NCI-H510A treated with DMSO at 0.1 percent for 48 hours (cell line): Measurements from ENCODE around the gene CYP26B1.
"Not testable (repeated sequence)": the region's sequence is repeated elsewhere in the genome, so short reads cannot be mapped to it uniquely, and the experiment has no call there.

Experiments
- DNase-seq: peaks from one replicate; lab custom pipeline; 2025; lab: John Stamatoyannopoulos, UW

CYP26B1 gene

DNA sequence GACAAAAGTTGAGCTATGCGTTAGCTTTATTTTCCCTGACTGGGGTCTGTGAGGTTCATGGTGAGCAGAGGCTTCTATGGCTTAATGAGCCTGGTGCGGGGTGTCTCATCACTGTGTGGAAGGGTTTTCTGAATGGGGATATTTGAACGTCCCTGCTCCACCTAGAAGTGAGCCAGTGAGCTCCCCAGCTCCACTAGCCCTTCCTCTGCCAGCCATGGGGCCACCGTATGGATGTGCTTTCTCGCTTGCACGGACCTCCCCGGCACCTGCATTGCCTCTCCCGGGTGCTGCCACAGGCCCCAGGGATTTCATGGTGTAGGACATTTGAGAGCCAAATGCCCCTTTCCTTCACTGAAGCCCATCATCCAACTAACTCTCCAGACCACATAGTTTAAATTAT, 37.8 kb downstream of the CYP26B1 start:
- DNase-seq = no peak

DNA sequence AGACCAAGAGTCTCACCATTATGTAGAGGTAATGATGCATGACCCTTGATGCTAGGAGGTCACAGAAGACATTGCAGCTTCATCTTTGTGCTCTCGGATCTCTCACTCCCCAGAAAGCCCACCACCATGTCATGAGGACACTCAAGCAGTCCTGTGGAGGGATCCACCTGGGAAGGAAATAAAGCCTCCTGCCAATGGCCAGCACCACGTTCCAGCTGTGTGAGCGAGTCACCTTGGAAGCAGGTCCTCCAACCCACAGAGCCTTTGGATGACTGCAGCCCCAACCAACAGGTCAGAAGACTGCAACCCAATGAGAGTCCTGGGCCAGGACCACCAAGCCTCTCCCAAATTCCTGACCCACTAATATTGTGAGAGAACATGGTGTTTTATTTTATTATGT, 38.4 kb downstream of the CYP26B1 start:
- no peak for DNase-seq

- no peak for DNase-seq
Observed at GRCh38 chr2:72108121-72108520, 39.5 kb downstream of the CYP26B1 start.

DNA sequence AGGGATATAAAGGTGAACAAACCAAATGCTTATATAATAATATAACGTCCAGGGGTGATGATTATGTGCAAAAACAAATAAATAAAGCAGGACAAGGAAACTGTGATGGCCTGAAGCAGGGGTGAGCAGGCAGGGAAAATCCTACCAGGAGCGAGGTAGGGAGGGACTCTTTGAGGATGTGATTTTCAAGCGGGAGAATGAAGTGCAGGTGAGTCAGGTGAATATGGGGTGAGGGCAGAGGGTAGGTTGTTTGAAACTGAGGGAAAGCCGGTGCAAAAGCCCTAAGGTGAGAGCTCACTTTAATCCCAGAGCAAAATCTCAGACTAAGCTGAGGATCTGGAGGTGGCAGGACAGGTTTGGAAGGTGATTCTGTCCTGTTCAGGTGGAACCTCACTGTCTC, 40.7 kb downstream of the CYP26B1 start:
- no peak for DNase-seq

- DNase-seq = no peak
Observed at GRCh38 chr2:72104821-72105588, 42.7 kb downstream of the CYP26B1 start.

DNA sequence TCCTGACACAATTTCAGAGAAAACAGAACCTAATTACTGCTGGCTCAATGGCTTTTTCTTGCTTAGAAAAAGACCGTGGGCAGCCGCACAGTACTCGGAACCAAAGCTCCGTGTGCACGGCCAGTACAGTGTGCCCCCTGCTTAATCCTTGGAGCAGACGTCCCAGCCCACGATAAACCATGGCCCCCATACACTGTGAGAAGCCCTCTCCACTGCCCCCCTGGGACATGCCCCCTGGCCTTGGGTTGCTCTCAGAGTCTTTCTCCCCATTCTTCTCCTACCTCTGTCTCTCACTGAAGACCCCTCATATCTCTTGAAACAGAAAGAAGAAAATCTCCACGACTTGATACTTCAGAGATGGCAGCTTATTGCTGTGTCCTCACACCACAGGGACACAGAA, 44.0 kb downstream of the CYP26B1 start:
- no peak for DNase-seq

- DNase-seq = no peak
Observed at GRCh38 chr2:72103161-72103560, 44.5 kb downstream of the CYP26B1 start.

DNA sequence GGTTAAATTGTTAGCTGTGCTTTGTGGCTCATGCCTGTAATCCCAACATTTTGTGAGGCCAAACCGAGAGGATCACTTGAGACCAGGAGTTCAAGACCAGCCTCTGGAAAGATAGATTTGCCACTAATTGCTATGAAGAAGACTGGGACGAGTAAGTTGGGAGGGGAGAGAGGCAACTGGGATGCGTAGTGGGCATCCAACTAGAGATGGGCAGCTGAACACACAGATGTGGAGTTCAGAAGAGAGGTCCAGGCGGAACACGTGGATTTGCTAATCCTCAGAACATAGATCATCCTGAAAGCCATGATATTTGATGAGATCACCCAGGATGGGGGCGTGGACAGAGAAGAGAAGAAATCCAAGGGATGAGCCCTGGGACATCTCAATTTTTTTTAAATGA, 48.7 kb downstream of the CYP26B1 start:
- DNase-seq = no peak

DNA sequence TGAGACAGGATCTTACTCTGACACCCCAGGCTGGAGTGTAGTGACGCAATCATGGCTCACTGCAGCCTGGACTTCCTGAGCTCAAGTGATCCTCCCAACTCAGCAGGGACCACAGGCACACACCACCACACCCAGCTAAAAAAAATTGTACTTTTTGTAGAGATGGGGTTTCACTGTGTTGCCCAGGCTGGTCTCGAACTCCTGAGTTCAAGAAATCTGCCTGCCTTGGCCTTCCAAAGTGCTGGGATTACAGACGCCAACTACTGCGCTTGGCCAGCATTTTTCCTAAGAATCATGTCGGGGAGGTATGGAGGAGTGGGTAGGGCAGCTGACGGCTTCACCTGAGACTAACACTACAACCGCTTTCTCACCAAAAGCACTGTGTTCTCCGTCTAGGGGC, 50.4 kb downstream of the CYP26B1 start:
- DNase-seq = no peak

DNA sequence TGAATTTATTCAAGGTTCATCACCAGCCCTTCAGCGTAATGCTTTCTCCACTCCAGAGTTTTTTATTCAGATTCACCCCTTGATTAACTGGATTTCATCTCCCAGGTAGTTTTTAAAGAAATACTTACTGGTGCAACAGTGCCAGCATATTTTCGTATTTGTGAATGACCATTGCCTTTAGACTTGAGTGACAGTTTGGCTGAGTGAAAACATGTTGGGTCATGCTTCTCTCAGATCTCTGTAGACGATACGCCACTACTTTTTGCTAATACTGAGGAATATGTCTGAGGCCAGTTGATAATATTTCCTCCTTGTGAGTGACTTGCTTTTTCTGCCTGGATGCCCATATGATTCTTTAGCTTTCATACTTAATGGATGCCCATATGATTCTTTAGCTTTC, 51.5 kb downstream of the CYP26B1 start:
- no peak for DNase-seq

GRCh38 chr2:72095364-72095763, 52.3 kb downstream of the CYP26B1 start:
- DNase-seq = no peak

DNA sequence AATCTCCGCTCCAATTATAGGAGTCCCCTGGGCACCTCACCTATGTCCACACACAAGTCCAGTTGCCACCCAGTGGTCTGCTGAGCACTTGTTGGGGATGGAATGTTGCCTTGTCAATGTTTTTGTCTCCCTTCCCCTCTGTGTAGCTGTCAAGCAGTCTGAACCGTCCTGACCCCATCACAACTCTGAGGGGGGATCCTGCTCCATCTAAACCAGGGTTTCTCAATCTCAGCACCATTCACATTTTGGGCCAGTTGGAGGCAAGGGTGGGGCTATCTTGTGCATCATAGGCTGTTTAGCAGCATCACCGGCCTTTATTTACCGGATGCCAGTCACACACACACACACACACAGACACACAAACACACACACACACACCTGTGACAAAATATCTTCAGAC, 53.0 kb downstream of the CYP26B1 start:
- DNase-seq = no peak

GRCh38 chr2:72092111-72092510, 55.6 kb downstream of the CYP26B1 start:
- DNase-seq = no peak

DNA sequence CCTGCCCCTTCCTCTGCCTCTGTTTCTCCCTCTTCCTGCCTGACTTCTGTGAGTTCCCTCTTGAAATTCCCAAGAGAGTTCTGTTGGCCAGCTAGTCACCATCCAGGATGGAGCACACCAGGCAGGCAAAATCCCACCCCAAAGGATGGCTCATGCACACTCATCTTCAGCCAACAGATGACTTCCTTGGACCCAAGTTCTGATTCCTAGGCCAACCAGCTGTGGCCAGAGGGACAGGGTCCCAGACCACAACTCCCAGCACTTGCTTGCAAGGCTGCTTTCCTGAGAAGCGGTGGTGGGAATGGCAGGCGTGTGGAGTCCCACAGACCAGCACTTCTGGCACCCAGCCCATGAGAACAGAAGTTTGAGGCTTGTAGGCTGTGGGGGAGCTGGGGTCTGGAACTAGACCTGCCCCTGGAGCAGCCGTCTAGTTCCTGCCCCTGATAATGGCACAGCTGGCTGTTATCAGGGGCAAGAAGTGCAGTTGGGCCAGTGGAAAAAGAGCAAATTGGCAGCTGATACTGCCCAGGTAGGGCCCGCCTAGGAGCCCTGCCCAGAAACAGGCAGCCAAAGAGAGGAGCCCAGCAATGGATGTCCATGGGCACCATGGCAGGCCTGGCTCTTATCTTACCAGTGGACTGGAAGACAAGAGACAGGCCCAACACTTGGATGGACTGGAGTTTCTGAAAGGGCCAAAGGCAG, 56.7 kb downstream of the CYP26B1 start:
- DNase-seq = no peak

GRCh38 chr2:72090271-72090720, 57.4 kb downstream of the CYP26B1 start:
- no peak for DNase-seq

DNA sequence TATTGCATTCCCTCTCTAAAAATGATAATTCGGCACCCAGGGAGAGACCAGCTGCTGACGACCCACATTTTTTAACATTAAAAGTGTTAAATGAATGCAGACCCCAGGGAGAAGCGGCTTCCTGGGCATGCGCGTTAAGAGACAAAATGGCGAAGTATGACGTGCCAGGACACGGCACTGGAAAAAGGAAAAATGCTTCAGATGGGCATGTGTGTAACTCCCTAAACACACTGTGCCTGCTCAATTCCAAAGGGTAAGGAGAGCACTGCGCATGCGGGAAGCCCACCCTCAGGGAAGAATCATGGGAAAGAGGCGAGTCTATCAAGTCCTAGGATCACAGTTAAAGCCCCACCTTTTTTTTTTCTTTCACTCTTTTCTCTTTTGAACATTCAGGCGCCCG, 58.1 kb downstream of the CYP26B1 start:
- DNase-seq = no peak

- DNase-seq = no peak
Observed at GRCh38 chr2:72089028-72089427, 58.6 kb downstream of the CYP26B1 start.

GRCh38 chr2:72086871-72087633, 60.6 kb downstream of the CYP26B1 start:
- DNase-seq = not testable (repeated sequence)

GRCh38 chr2:72085513-72085912, 62.1 kb downstream of the CYP26B1 start:
- no peak for DNase-seq

DNA sequence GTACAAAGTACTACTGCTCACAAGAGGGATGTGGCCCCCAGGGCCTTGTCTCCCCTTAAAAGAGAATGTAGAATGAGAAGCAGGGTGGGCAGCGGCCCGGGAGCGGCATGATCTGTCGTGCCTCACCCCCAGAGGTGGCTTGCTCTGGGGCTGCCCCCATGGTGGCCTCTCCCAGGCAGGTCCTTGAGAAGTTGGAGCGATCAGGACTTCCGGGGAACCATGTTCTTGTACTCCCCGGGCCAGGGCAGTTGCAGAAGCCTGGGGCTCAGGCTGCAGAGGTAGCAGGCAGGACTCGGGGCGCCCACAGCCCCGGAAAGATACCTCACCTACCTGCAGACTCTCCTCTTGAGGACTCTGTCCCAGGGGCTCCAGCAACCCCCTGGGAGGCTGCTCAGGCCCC, 62.6 kb downstream of the CYP26B1 start:
- DNase-seq = no peak

GRCh38 chr2:72084584-72084976, 63.1 kb downstream of the CYP26B1 start:
- no peak for DNase-seq

- no peak for DNase-seq
Observed at GRCh38 chr2:72083751-72084583, 63.7 kb downstream of the CYP26B1 start.
